WTC11 (cell line): Measurements from ENCODE around the gene MYCBP2. TPM values are rescaled to one million over a fixed set of nuclear protein-coding genes. Genes with fewer than 3 reads are reported as not detected.
"Not testable (repeated sequence)": the region's sequence is repeated elsewhere in the genome, so short reads cannot be mapped to it uniquely, and the experiment has no call there.

ENCODE experiments used
- ATAC-seq: fragments of 200-7000 bp; cut with Tn5 transposase; 2 replicates; pipeline ENCODE4 v1.10.0; 2021; ENCODE audit warnings: mild to moderate bottlenecking, moderate library complexity
- CTCF ChIA-PET: fragments of 300-600 bp; sonication (Branson Sonifier 250); formaldehyde crosslinking; loops from one replicate; lab custom pipeline; 2021; ENCODE audit warnings: antibody characterized with exemption; lab: Charles Lee
- POLR2A ChIA-PET: fragments of 350-600 bp; sonication (Branson Sonifier 250); formaldehyde crosslinking; loops from one replicate; lab custom pipeline; 2021; ENCODE audit warnings: antibody characterized with exemption; lab: Charles Lee
- DNase-seq: peaks from one replicate; pipeline ENCODE4 v3.0.0; 2021; ENCODE audit warnings: low spot score
- H3K27ac Mint-ChIP-seq: 2 replicates; pipeline ENCODE4 v1.8.0; 2021; ENCODE audit warnings: mixed read lengths
- H3K27me3 Mint-ChIP-seq: 2 replicates; pipeline ENCODE4 v1.8.0; 2021; ENCODE audit warnings: low read depth, mild to moderate bottlenecking, moderate library complexity, mixed read lengths
- H3K36me3 Mint-ChIP-seq: 2 replicates; pipeline ENCODE4 v1.8.0; 2021; ENCODE audit warnings: mixed read lengths
- H3K4me1 Mint-ChIP-seq: 2 replicates; pipeline ENCODE4 v1.8.0; 2022; ENCODE audit warnings: mixed read lengths
- H3K4me3 Mint-ChIP-seq: 2 replicates; pipeline ENCODE4 v1.8.0; 2021; ENCODE audit warnings: mild to moderate bottlenecking, moderate library complexity, mixed read lengths
- H3K9me3 Mint-ChIP-seq: 2 replicates; pipeline ENCODE4 v1.8.0; 2021; ENCODE audit warnings: mixed read lengths
- AR ChIP-seq: fragments of 250-450 bp; sonication (Bioruptor Pico); IDR thresholded peaks from 2 replicates; pipeline ENCODE4 v1.9.0; 2021; ENCODE audit warnings: mild to moderate bottlenecking
- CBFB ChIP-seq: sonication (generic); formaldehyde crosslinking; IDR thresholded peaks from 2 replicates; pipeline ENCODE4 v1.8.1; 2022; ENCODE audit warnings: mild to moderate bottlenecking, low read depth, missing genetic modification reagents
- CREM ChIP-seq: sonication (generic); formaldehyde crosslinking; IDR thresholded peaks from 2 replicates; pipeline ENCODE4 v1.8.1; 2022; ENCODE audit warnings: mild to moderate bottlenecking, missing genetic modification reagents, moderate library complexity
- EMX1 ChIP-seq: fragments of 250-450 bp; sonication (Bioruptor Pico); IDR thresholded peaks from 2 replicates; pipeline ENCODE4 v1.8.0; 2021; ENCODE audit warnings: mild to moderate bottlenecking
- GABPB1 ChIP-seq: sonication (generic); formaldehyde crosslinking; IDR thresholded peaks from 2 replicates; pipeline ENCODE4 v1.8.1; 2023; ENCODE audit warnings: mild to moderate bottlenecking, missing genetic modification reagents
- HMGA2 ChIP-seq: fragments of 250-450 bp; sonication (Bioruptor Pico); IDR thresholded peaks from 2 replicates; pipeline ENCODE4 v1.4.0; 2021; ENCODE audit warnings: mild to moderate bottlenecking, moderate library complexity
- IRF1 ChIP-seq: sonication (generic); formaldehyde crosslinking; IDR thresholded peaks from 2 replicates; pipeline ENCODE4 v1.8.0; 2023; ENCODE audit warnings: missing genetic modification reagents
- KAT7 ChIP-seq: sonication (generic); formaldehyde crosslinking; IDR thresholded peaks from 2 replicates; pipeline ENCODE4 v1.8.1; 2023; ENCODE audit warnings: missing genetic modification reagents, mild to moderate bottlenecking, borderline replicate concordance
- MYBL2 ChIP-seq: sonication (generic); formaldehyde crosslinking; IDR thresholded peaks from 2 replicates; pipeline ENCODE4 v1.8.1; 2023; ENCODE audit warnings: mild to moderate bottlenecking, moderate library complexity, missing genetic modification reagents
- OVOL2 ChIP-seq: fragments of 250-450 bp; sonication (Bioruptor Pico); IDR thresholded peaks from 2 replicates; pipeline ENCODE4 v1.9.0; 2021; ENCODE audit warnings: mild to moderate bottlenecking, borderline replicate concordance
- PRRX2 ChIP-seq: fragments of 250-450 bp; sonication (Bioruptor Pico); IDR thresholded peaks from 2 replicates; pipeline ENCODE4 v1.8.0; 2021; ENCODE audit warnings: mild to moderate bottlenecking
- SMAD4 ChIP-seq: sonication (generic); formaldehyde crosslinking; IDR thresholded peaks from 2 replicates; pipeline ENCODE4 v1.8.0; 2022; ENCODE audit warnings: mild to moderate bottlenecking, missing genetic modification reagents
- SOX15 ChIP-seq: fragments of 250-450 bp; sonication (Bioruptor Pico); IDR thresholded peaks from 2 replicates; pipeline ENCODE4 v1.9.0; 2021; ENCODE audit warnings: mild to moderate bottlenecking
- TCF7 ChIP-seq: sonication (generic); formaldehyde crosslinking; IDR thresholded peaks from 2 replicates; pipeline ENCODE4 v1.8.0; 2022; ENCODE audit warnings: mild to moderate bottlenecking, low read depth, missing genetic modification reagents, moderate library complexity
- TEAD4 ChIP-seq: sonication (generic); formaldehyde crosslinking; IDR thresholded peaks from 2 replicates; pipeline ENCODE4 v1.8.0; 2022; ENCODE audit warnings: mild to moderate bottlenecking, missing genetic modification reagents
- TP53 ChIP-seq: sonication (generic); formaldehyde crosslinking; IDR thresholded peaks from 2 replicates; pipeline ENCODE4 v1.8.1; 2023; ENCODE audit warnings: mild to moderate bottlenecking, missing genetic modification reagents
- ZBTB21 ChIP-seq: sonication (generic); formaldehyde crosslinking; IDR thresholded peaks from 2 replicates; pipeline ENCODE4 v1.8.1; 2023; ENCODE audit warnings: mild to moderate bottlenecking, missing genetic modification reagents, borderline replicate concordance
- ZNF138 ChIP-seq: sonication (generic); formaldehyde crosslinking; conservative IDR thresholded peaks from 2 replicates; pipeline ENCODE4 v1.8.1; 2022; ENCODE audit warnings: mild to moderate bottlenecking, moderate library complexity, missing genetic modification reagents
- ZNF219 ChIP-seq: sonication (generic); formaldehyde crosslinking; IDR thresholded peaks from 2 replicates; pipeline ENCODE4 v1.8.0; 2023; ENCODE audit warnings: missing genetic modification reagents, mild to moderate bottlenecking, borderline replicate concordance
- ZNF416 ChIP-seq: fragments of 250-450 bp; sonication (Bioruptor Pico); IDR thresholded peaks from 2 replicates; pipeline ENCODE4 v1.9.0; 2021; ENCODE audit warnings: mild to moderate bottlenecking, inconsistent platforms
- total RNA-seq: library from RNA; stranded (reverse); gene quantifications from 3 replicates; pipeline ENCODE4 v1.2.3, GENCODE V29; 2021
- TF ChIP-seq, protein P1 (sequence below): sonication (generic); formaldehyde crosslinking; IDR thresholded peaks from 2 replicates; pipeline ENCODE4 v1.8.1; 2022; ENCODE audit warnings: low read depth, missing genetic modification reagents, borderline replicate concordance
- TF ChIP-seq, protein P2 (sequence below): fragments of 200-600 bp; IDR thresholded peaks from 2 replicates; pipeline ENCODE4 v1.8.0; 2022; ENCODE audit warnings: antibody characterized with exemption

MYCBP2 gene
- total RNA-seq, 1 experiment from 2014 or later: 54.3 TPM

DNA sequence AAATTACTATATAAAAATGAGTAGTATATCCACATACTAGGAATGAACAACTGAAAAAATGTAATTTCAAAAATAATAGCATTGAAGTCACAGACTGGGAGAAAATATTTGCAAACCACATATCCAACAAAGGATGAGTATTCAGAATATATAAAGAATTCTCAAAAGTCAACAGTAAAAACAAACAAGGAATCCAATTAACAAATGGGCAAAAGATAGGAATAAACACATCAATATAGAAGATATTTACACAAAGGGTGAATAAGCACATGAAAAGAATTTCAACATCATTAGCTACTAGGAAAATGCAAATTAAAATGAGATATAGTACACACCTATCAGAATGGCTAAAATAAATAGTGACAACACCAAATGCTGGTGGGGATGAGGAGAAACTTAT lies 37.0 kb downstream of the MYCBP2 start:
- Mint-ChIP-seq H3K36me3 (peaks cover 6% of the 10 kb centered on the region), H3K27ac (no peak overlapping the region), H3K27me3 (no peaks in the 10 kb centered on the region), H3K4me1 (peaks cover 25% of the 10 kb centered on the region), H3K4me3 (no peak overlapping the region), H3K9me3 (no peaks in the 10 kb centered on the region)
- ATAC-seq (no peak), DNase-seq (no peak)
- CTCF ChIA-PET: no interaction called here
- no peak for TF ChIP-seq CREM (CRISPR knock-in tag)
- TF ChIP-seq GABPB1 (CRISPR knock-in tag): no peak
- TF ChIP-seq, protein P1, sequence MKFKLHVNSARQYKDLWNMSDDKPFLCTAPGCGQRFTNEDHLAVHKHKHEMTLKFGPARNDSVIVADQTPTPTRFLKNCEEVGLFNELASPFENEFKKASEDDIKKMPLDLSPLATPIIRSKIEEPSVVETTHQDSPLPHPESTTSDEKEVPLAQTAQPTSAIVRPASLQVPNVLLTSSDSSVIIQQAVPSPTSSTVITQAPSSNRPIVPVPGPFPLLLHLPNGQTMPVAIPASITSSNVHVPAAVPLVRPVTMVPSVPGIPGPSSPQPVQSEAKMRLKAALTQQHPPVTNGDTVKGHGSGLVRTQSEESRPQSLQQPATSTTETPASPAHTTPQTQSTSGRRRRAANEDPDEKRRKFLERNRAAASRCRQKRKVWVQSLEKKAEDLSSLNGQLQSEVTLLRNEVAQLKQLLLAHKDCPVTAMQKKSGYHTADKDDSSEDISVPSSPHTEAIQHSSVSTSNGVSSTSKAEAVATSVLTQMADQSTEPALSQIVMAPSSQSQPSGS (CRISPR knock-in tag): no peak
- no peak for TF ChIP-seq MYBL2 (CRISPR knock-in tag)
- TF ChIP-seq HMGA2: no peak
- TF ChIP-seq OVOL2 (CRISPR knock-in tag): no peak
- TF ChIP-seq ZNF219 (CRISPR knock-in tag): no peak
- POLR2A ChIA-PET: no interaction called here

- CTCF ChIA-PET: interaction anchor here (1.6 kb wide), 2 partner anchors 32 to 193 kb away, joined by 3 to 7 read pairs; no protein-coding TSS in a partner anchor
- DNase-seq, ATAC-seq, H3K4me3 Mint-ChIP-seq, POLR2A ChIA-PET, H3K27me3 Mint-ChIP-seq, H3K9me3 Mint-ChIP-seq, H3K36me3 Mint-ChIP-seq: not testable (repeated sequence)
- H3K4me1 Mint-ChIP-seq: peaks cover 25% of the 10 kb centered on the region
- H3K27ac Mint-ChIP-seq: peak overlapping the region; percentile 20; the same call in 1 of the 2 replicates
These were observed 41.3 kb downstream of the MYCBP2 start for GRCh38 chr13:77285632-77286031.

DNA sequence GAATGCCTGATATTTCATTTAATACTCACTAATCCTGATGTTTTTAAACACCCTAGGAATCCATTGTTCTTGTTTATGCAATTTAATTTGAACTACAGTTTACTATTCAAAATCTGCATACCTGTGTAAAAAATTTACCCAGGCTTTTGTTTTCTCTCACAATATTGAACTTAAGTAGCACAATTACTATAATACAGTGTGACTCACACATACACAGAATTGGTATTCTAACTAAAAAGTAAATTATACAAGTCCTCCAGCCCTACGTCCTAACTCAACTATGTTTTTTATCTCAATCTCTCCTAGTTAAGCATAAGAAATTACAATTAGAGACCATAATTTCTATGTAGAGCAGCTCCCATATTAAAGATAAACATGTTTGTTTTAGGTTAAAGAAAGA lies 41.8 kb downstream of the MYCBP2 start:
- Mint-ChIP-seq H3K4me3 (no peak overlapping the region), H3K4me1 (peaks cover 21% of the 10 kb centered on the region), H3K27ac (no peak overlapping the region)
- CTCF ChIA-PET: interaction anchor here (1.6 kb wide), 2 partner anchors 32 to 194 kb away, joined by 3 to 7 read pairs; no protein-coding TSS in a partner anchor
- ATAC-seq: no peak
- no peak for TF ChIP-seq SMAD4 (CRISPR knock-in tag)
- TF ChIP-seq, all 79 proteins: peak for 0
- Mint-ChIP-seq H3K36me3 (0 out of 2 replicates have a peak, but pooled peaks cover 3% of the 10 kb centered on the region), H3K9me3 (no peaks in the 10 kb centered on the region), H3K27me3 (no peaks in the 10 kb centered on the region)
- no peak for DNase-seq
- POLR2A ChIA-PET: no interaction called here

DNA sequence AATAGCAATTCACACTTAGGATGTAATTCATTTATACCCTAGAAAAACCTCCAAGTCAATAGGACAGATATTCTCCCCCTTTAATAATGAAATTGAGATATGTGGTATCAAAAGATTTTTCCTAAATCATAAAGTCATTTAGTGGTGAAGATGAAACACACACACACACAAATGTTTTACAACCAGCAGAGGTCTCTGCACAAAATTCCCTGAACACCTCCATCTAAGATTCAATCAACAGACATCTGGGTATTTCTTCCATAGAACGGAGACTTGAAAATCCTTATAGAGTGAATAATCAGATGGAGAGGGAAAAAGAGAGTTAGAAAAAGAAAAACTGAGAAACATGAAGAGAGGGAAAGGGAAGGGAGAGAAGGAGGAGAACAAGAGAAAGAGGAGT lies 52.8 kb downstream of the MYCBP2 start:
- Mint-ChIP-seq H3K9me3 (no peaks in the 10 kb centered on the region), H3K36me3 (peaks cover 9% of the 10 kb centered on the region), H3K4me1 (no peaks in the 10 kb centered on the region), H3K4me3 (no peak overlapping the region), H3K27me3 (no peaks in the 10 kb centered on the region), H3K27ac (no peak overlapping the region)
- POLR2A ChIA-PET: no interaction called here
- ATAC-seq (no peak), DNase-seq (no peak)
- TF ChIP-seq TP53 (CRISPR knock-in tag) (no peak), TEAD4 (CRISPR knock-in tag) (no peak), ZBTB21 (CRISPR knock-in tag) (no peak), TCF7 (CRISPR knock-in tag) (no peak), SOX15 (no peak), ZNF138 (no peak), OVOL2 (CRISPR knock-in tag) (no peak), EMX1 (no peak), ZNF416 (CRISPR knock-in tag) (no peak)
- CTCF ChIA-PET: no interaction called here

DNA sequence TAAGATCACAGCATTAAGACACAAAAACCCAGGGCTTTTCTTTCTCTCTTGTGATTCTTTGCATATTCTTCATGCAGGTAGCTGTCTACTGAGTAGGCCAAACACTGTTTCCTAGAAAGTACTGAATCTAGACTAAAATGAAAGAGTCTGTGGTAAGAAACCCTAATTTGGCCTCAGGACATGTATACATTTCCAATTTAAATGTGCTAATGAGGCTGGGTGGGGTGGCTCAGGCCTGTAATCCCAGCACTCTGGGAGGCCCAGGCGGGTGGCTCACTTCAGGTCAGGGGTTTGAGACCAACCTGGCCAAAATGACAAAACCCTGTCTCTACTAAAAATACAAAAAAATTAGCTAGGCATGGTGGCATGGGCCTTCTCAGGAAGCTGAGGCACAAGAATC lies 57.8 kb downstream of the MYCBP2 start:
- no peak for ATAC-seq
- CTCF ChIA-PET: interaction anchor here (0.8 kb wide), 1 partner anchor 48 kb away, joined by 3 read pairs; no protein-coding TSS in a partner anchor
- Mint-ChIP-seq H3K4me1 (no peaks in the 10 kb centered on the region), H3K4me3 (no peak overlapping the region), H3K36me3 (peaks cover 14% of the 10 kb centered on the region), H3K27me3 (no peaks in the 10 kb centered on the region), H3K9me3 (no peaks in the 10 kb centered on the region), H3K27ac (no peak overlapping the region)
- POLR2A ChIA-PET: interaction anchor here (0.7 kb wide), 1 partner anchor 428 kb away, joined by 3 read pairs; the partner anchor contains the start of gene SLAIN1
- TF ChIP-seq HMGA2 (no peak), AR (CRISPR knock-in tag) (no peak), TEAD4 (CRISPR knock-in tag) (no peak), CBFB (no peak), IRF1 (CRISPR knock-in tag) (no peak), KAT7 (CRISPR knock-in tag) (no peak), PRRX2 (CRISPR knock-in tag) (no peak)
- TF ChIP-seq, protein P2, sequence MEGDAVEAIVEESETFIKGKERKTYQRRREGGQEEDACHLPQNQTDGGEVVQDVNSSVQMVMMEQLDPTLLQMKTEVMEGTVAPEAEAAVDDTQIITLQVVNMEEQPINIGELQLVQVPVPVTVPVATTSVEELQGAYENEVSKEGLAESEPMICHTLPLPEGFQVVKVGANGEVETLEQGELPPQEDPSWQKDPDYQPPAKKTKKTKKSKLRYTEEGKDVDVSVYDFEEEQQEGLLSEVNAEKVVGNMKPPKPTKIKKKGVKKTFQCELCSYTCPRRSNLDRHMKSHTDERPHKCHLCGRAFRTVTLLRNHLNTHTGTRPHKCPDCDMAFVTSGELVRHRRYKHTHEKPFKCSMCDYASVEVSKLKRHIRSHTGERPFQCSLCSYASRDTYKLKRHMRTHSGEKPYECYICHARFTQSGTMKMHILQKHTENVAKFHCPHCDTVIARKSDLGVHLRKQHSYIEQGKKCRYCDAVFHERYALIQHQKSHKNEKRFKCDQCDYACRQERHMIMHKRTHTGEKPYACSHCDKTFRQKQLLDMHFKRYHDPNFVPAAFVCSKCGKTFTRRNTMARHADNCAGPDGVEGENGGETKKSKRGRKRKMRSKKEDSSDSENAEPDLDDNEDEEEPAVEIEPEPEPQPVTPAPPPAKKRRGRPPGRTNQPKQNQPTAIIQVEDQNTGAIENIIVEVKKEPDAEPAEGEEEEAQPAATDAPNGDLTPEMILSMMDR: no peak
- DNase-seq: no peak
